Esophagus squamous epithelium (tissue), 5 donors: ENCODE results near the gene MCL1. TPM values are rescaled to one million over a fixed set of nuclear protein-coding genes. Genes with fewer than 3 reads are reported as not detected.

Experiments
- DNase-seq: peaks from one replicate; lab custom pipeline; 2025; lab: John Stamatoyannopoulos, UW
- H3K27ac ChIP-seq, 4 donors: fragments of 200-600 bp; sonication (generic); one replicate each; pipeline ENCODE4 v1.5.1; 2016 to 2019; ENCODE audit warnings: mild to moderate bottlenecking in 1 of 4
- H3K27me3 ChIP-seq, 4 donors: fragments of 200-600 bp; sonication (generic); 1 replicate in 3 of 4; 2 replicates in 1 of 4; pipeline versions ENCODE4 v1.5.1 to v1.6.0; 2017 to 2021; ENCODE audit warnings: antibody characterized with exemption in 1 of 4
- H3K36me3 ChIP-seq, 3 donors: fragments of 200-600 bp; sonication (generic); one replicate each; pipeline ENCODE4 v1.5.1; 2016 to 2019
- H3K4me1 ChIP-seq, 3 donors: fragments of 200-600 bp; sonication (generic); one replicate each; pipeline ENCODE4 v1.5.1; 2017 to 2019
- H3K4me3 ChIP-seq, 4 donors: fragments of 200-600 bp; sonication (generic); 1 replicate in 3 of 4; 2 replicates in 1 of 4; pipeline ENCODE4 v1.5.1; 2016 to 2019; ENCODE audit warnings: mild to moderate bottlenecking in 2 of 4, moderate library complexity in 1 of 4
- H3K9me3 ChIP-seq, 3 donors: fragments of 200-600 bp; sonication (generic); one replicate each; pipeline ENCODE4 v1.5.1; 2016 to 2019
- POLR2A ChIP-seq, 4 donors: fragments of 450-650 bp; IDR thresholded peaks; one replicate each; pipeline ENCODE4 v1.6.1; 2017; ENCODE audit warnings: antibody characterized with exemption in 4 of 4, mild to moderate bottlenecking in 4 of 4, moderate library complexity in 3 of 4
- WGBS, 2 donors: methylation state at CpG; one replicate each; pipeline ENCODE4 v1.1.5; 2018; 5-methylcytosine and 5-hydroxymethylcytosine counted together
- intact Hi-C: fragments of 100-400 bp; cut with DNase I; formaldehyde crosslinking; loops from one replicate; pipeline ENCODE4 v1.15.0; 2022
- total RNA-seq, 4 donors: library from RNA; depleted of rRNA; stranded (reverse); fragments of >200 nt; gene quantifications; one replicate each; pipeline ENCODE4 v1.1.0, GENCODE V29; 2016
- TF ChIP-seq, protein P1 (sequence below), 6 experiments: fragments of 450-650 bp in 4 of 6; fragments of 200-600 bp in 2 of 6; sonication (generic) in 2 of 6; IDR thresholded peaks; one replicate each; pipeline ENCODE4 v1.5.1; 2016 to 2019; ENCODE audit warnings: antibody characterized with exemption in 6 of 6, mild to moderate bottlenecking in 4 of 6, moderate library complexity in 4 of 6
- donor health status: DM: yes; HTN: yes; CAD: no.

Gene MCL1
- total RNA-seq, 4 donors from 2014 or later, result 167 to 256 (median 216) TPM

- intact Hi-C loops, result no loop called here
- 81 to 88% methylated on average over 12 of the region's 12 CpGs for WGBS, 2 donors
- TF ChIP-seq, protein P1, sequence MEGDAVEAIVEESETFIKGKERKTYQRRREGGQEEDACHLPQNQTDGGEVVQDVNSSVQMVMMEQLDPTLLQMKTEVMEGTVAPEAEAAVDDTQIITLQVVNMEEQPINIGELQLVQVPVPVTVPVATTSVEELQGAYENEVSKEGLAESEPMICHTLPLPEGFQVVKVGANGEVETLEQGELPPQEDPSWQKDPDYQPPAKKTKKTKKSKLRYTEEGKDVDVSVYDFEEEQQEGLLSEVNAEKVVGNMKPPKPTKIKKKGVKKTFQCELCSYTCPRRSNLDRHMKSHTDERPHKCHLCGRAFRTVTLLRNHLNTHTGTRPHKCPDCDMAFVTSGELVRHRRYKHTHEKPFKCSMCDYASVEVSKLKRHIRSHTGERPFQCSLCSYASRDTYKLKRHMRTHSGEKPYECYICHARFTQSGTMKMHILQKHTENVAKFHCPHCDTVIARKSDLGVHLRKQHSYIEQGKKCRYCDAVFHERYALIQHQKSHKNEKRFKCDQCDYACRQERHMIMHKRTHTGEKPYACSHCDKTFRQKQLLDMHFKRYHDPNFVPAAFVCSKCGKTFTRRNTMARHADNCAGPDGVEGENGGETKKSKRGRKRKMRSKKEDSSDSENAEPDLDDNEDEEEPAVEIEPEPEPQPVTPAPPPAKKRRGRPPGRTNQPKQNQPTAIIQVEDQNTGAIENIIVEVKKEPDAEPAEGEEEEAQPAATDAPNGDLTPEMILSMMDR (IDR thresholded peaks at IDR 0.05), result no peak
- no peak for TF ChIP-seq POLR2A (IDR thresholded peaks at IDR 0.05)
- no peak for DNase-seq
- no peak overlapping the region for H3K4me3 ChIP-seq
- no peaks in the 10 kb centered on the region for H3K27me3 ChIP-seq
- H3K9me3 ChIP-seq, result no peaks in the 10 kb centered on the region
- peaks cover 43 to 79% (median 58%) of the 10 kb centered on the region in 3 donors for H3K4me1 ChIP-seq
- H3K36me3 ChIP-seq, result peaks cover 0 to 54% (median 4%) of the 10 kb centered on the region in 3 donors
- peak overlapping the region; percentile 27 to 88 (median 76) for H3K27ac ChIP-seq
Observed at GRCh38 chr1:150615346-150616201, 36.2 kb upstream of the MCL1 start.

- 34 to 38% methylated on average over 12 of the region's 12 CpGs for WGBS, 2 donors
- Histone ChIP-seq H3K9me3 (no peaks in the 10 kb centered on the region), H3K4me1 (peaks cover 42 to 75% (median 54%) of the 10 kb centered on the region in 3 donors), H3K27me3 (no peaks in the 10 kb centered on the region), H3K36me3 (peaks cover 0 to 48% (median 4%) of the 10 kb centered on the region in 3 donors), H3K27ac (peak overlapping the region; percentile 81 to 91 (median 88)), H3K4me3 (peak overlapping the region in 1 of 4 donors; percentile 1)
- DNase-seq, result no peak
- intact Hi-C loops, result no loop called here
- peak in 1 of 4 donors; percentile 21 for TF ChIP-seq POLR2A (IDR thresholded peaks at IDR 0.05)
- TF ChIP-seq, protein P1 (IDR thresholded peaks at IDR 0.05), result no peak
Observed at GRCh38 chr1:150613061-150613920, 33.9 kb upstream of the MCL1 start.

DNA sequence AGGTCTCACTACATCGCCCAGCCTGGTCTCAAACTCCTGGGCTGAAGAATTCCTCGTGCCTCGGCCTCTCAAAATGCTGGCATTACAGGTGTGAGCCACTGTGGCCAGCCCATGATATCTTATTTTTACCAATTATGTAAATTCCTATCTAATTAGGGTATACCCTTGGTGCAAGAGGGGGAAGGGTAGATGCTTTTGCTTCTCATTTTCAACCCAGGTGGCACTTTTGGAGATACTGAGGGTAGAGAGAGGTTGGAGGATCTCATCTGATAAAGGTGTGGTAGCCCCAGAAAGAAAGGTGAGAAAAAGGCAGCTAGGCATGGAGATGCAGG is 32.6 kb upstream of the MCL1 start:
- DNase-seq, result no peak
- 70 to 89% methylated on average over 3 of the region's 3 CpGs for WGBS, 2 donors
- TF ChIP-seq POLR2A (IDR thresholded peaks at IDR 0.05), result no peak
- TF ChIP-seq, protein P1 (IDR thresholded peaks at IDR 0.05), result no peak
- Histone ChIP-seq H3K9me3 (no peaks in the 10 kb centered on the region), H3K4me1 (peaks cover 42 to 75% (median 54%) of the 10 kb centered on the region in 3 donors), H3K27me3 (no peaks in the 10 kb centered on the region), H3K36me3 (peaks cover 0 to 41% (median 4%) of the 10 kb centered on the region in 3 donors), H3K4me3 (peak overlapping the region in 1 of 4 donors; percentile 14), H3K27ac (peak overlapping the region; percentile 81 to 91 (median 88))
- intact Hi-C loops, result no loop called here

GRCh38 chr1:150610576-150610975 is 31.2 kb upstream of the MCL1 start:
- H3K27ac ChIP-seq, result peak overlapping the region; percentile 81 to 91 (median 88)
- no peaks in the 10 kb centered on the region for H3K9me3 ChIP-seq
- H3K4me1 ChIP-seq, result peaks cover 42 to 67% (median 54%) of the 10 kb centered on the region in 3 donors
- intact Hi-C loops, result no loop called here
- WGBS, 2 donors, result 91 to 92% methylated on average over 4 of the region's 4 CpGs
- H3K4me3 ChIP-seq, result no peak overlapping the region
- H3K36me3 ChIP-seq, result peaks cover 0 to 27% (median 3%) of the 10 kb centered on the region in 3 donors
- DNase-seq, result no peak
- no peak for TF ChIP-seq POLR2A (IDR thresholded peaks at IDR 0.05)
- TF ChIP-seq, protein P1 (IDR thresholded peaks at IDR 0.05), result no peak
- no peaks in the 10 kb centered on the region for H3K27me3 ChIP-seq
